GM19467 (cell line): ENCODE results near the gene ATAD1.
"Not testable (repeated sequence)": the region's sequence is repeated elsewhere in the genome, so short reads cannot be mapped to it uniquely, and the experiment has no call there.

ENCODE experiments used
- ATAC-seq: cut with Tn5 transposase; IDR thresholded peaks from one replicate; pipeline ENCODE4 v1.9.1; 2021; ENCODE audit warnings: mild to moderate bottlenecking, moderate library complexity; ENCODE audit not compliant: unreplicated experiment

The ATAD1 gene

GRCh38 chr10:87804939-87805569 lies 13.0 kb downstream of the ATAD1 start:
- ATAC-seq = no peak

GRCh38 chr10:87803831-87804230 lies 14.2 kb downstream of the ATAD1 start:
- no peak for ATAC-seq

- no peak for ATAC-seq
These were observed 14.7 kb downstream of the ATAD1 start for GRCh38 chr10:87803328-87803727.

DNA sequence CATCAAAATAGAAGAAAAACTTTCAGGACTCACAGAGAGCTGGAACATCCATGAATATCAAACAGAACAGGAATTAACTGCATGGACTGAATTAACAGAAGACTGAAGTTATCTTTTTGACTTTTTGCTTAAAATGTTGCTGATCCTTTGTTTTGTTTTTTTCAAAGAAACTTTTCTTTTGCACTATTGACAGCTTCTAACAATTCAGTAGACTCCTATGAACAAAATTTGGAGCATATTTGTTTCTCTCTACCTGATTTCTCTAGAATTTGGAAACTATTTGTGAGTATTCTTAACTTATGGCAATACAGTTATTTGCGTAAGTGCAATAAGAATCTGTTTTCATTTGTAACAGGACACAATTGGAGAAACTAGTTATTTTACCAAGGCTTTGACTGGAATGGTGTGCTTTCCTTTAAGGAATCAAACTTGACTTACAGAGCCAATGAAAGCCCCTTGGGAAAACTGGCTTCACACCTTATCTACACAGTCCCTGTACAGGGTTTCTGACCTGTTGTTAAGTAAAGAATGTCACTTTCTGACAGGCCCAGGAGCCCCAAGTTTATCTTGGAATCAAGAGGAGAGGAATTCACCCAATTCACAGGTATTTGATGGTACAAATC lies 16.1 kb downstream of the ATAD1 start:
- ATAC-seq = not testable (repeated sequence)

- no peak for ATAC-seq
These were observed 18.2 kb downstream of the ATAD1 start for GRCh38 chr10:87799860-87800259.

- no peak for ATAC-seq
These were observed 19.9 kb downstream of the ATAD1 start for GRCh38 chr10:87798082-87798481.

- no peak for ATAC-seq
These were observed 23.7 kb downstream of the ATAD1 start for GRCh38 chr10:87794285-87794684.

- no peak for ATAC-seq
These were observed 27.8 kb downstream of the ATAD1 start for GRCh38 chr10:87790185-87790584.

- ATAC-seq = no peak
These were observed 31.6 kb downstream of the ATAD1 start for GRCh38 chr10:87786421-87786820.

DNA sequence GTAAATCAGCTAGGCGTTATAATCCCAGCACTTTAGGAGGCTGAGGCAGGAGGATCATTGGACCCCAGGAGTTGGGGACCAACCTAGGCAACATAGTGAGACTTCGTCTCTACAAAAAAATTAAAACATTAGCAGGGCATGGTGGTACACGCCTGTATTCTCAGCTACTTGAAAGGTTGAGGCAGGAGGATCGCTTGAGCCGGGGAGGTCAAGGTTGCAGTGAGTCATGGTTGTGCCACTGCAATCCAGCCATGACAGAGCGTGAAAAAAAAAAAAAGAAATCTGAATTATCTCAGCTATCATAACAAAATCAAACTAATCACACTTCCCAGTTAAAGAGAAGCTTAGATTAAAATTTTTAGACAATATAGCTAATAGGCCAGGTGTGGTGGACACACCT lies 35.3 kb downstream of the ATAD1 start:
- ATAC-seq = no peak

DNA sequence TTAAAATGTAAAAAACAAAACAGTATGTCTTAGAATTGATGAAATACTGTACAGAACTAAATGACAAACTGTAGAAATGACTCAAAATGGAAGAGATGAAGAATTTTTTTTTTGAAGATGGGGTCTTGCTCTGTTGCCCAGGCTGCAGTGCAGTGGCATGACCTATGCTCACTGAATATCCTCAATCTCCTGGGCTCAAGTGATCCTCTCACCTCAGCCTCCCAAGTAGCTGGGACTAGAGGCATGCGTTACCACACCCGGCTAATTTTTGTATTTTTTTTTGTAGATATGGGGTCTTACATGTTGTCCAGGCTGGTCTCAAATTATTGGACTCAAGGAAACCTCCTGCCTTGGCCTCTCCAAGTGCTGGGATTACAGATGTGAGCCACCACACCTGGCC lies 36.5 kb downstream of the ATAD1 start:
- no peak for ATAC-seq

DNA sequence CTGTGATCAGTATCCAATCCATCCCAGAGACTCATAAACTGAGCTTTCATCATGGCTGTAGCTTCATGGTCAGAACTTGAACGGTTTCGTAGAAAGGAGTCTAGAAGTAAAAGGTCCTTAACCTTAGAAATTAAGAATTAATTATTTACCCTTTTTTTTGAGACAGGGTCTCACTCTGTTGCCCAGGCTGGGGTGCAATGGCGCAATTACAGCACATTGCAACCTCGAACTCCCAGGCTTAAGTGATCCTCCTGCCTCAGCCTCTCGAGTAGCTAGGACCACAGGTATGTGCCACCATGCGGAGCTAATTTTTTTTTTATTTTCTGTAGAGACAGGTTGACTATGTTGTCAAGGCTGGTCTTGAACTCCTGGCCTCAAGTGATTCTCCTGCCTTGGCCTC lies 41.7 kb downstream of the ATAD1 start:
- no peak for ATAC-seq

- ATAC-seq = no peak
These were observed 42.3 kb downstream of the ATAD1 start for GRCh38 chr10:87775766-87776165.

DNA sequence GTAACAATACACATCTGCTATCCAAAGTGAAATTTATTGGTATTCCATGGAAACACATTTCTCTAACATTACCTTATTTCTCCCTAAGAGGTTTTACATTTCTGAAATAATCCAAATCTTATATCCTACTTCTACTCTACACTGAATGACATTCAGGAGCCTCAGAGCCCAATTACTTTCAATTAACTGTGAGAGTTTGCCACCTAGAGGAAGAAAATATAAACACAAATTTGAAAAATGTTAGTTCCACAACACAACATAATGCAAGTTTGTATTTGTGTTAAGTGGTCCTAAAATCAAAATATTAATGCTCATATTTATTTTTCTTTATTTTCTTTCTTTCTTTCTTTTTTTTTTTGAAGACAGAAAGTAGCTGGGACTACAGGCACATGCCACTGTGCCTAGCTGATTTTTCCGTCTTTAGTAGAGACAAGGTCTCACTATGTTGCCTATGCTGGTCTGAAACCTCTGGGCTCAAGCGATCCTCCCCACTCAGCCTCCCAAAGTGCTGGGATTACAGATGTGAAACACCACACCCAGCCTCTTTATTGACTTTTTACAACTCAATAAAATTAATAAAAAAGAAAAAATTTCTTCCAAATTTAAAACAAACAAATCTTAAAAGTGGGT lies 46.0 kb downstream of the ATAD1 start:
- no peak for ATAC-seq

GRCh38 chr10:87767253-87767652 lies 50.8 kb downstream of the ATAD1 start:
- ATAC-seq = no peak

DNA sequence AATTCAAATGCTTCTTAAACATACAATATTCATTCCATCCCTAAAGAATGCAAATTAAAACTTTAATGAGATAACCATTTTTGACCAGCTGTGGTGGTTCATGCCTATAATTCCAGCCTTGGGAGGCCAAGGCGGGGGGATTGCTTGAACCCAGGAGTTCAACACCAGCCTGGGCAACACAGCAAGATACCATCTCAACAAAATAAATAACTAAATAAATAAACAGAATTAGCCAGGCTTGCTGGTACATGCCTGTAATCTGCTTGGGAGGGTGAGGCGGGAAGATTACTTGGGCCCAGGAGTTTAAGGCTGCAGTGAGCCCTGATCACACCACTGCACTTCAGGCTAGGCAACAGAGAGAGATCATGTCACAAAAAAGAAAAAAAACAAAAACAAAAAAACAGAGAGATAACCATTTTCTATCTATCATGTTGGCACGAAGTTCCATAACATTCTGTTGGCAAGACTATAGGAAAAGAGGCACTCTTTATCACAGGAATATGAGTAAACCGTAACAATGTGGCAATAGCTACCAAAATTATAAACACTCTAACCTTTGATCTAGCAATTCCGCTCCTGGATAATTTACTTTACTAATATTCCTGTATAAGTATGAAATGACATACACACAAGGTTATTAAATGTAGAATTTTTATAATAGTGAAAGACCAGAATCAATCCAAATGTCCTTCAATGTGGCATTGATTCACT lies 52.2 kb downstream of the ATAD1 start:
- ATAC-seq = no peak

- ATAC-seq = no peak
These were observed 53.7 kb downstream of the ATAD1 start for GRCh38 chr10:87764072-87764934.

- no peak for ATAC-seq
These were observed 54.8 kb downstream of the ATAD1 start for GRCh38 chr10:87763086-87763861.

DNA sequence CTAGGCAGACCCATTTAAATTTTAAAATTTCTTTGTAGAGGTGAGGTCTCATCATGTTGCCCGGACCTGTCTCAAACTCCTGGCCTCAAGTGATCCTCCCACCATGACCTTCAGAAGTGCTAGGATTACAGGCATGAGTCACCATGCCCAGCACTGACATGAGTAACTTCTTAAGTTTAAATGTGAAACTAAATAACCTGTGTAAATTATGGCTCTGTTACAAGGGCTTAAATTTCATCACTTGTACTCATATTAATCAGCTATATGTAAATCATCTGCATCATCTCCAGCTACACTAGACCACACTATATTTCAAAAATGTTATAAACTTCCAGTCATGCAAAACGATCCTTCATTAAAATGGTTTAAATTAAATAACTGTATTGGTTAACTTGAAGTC lies 56.1 kb downstream of the ATAD1 start:
- ATAC-seq = no peak

GRCh38 chr10:87761153-87761552 lies 56.9 kb downstream of the ATAD1 start:
- ATAC-seq = no peak
